Endothelial cell of umbilical vein (primary cell): ENCODE measurements around the gene GLTP. TPM values are rescaled to one million over a fixed set of nuclear protein-coding genes. Genes with fewer than 3 reads are reported as not detected.

ENCODE experiments used
- BruUV-seq: library from RNA; stranded (reverse); fragments of 400-500 nt; replicated peaks from 2 replicates; lab custom pipeline; 2021; lab: Mats Ljungman, UMichigan
- CTCF ChIA-PET: fragments of 300-600, 350-600 bp; sonication (Branson Sonifier 250); formaldehyde crosslinking; loops from one replicate; lab custom pipeline; 2021; ENCODE audit warnings: antibody characterized with exemption, inconsistent platforms; lab: Charles Lee
- POLR2A ChIA-PET: fragments of 300-600, 350-600 bp; sonication (Branson Sonifier 250); formaldehyde crosslinking; loops from one replicate; lab custom pipeline; 2021; ENCODE audit warnings: antibody characterized with exemption, inconsistent platforms; lab: Charles Lee
- DNase-seq: peaks from one replicate; pipeline ENCODE4 v3.0.0-alpha.2; 2011; ENCODE audit warnings: low read depth, low spot score
- FAIRE-seq: peaks from 2 replicates; lab custom pipeline; 2011; peaks lifted over from hg19 to GRCh38; lab: Jason Lieb, UNC
- H2AFZ ChIP-seq: 2 replicates; pipeline ENCODE4 v1.6.0; 2012; ENCODE audit warnings: low read depth, low read length, control low read depth, inconsistent platforms
- H3K27ac ChIP-seq: 2 replicates; pipeline ENCODE4 v1.5.1; 2011; ENCODE audit warnings: low read depth, mild to moderate bottlenecking, control low read depth, low read length, moderate library complexity; ENCODE audit not compliant: insufficient read depth
- H3K27me3 ChIP-seq, 2 experiments: 2 replicates each; pipeline versions ENCODE4 v1.6.0 to v1.6.1; 2011; ENCODE audit warnings: low read length in 2 of 2, mixed read lengths in 1 of 2; ENCODE audit not compliant: control insufficient read depth in 2 of 2, insufficient read depth in 2 of 2
- H3K36me3 ChIP-seq, 2 experiments: 2 replicates in 1 of 2; 3 replicates in 1 of 2; pipeline ENCODE4 v1.5.1; 2011; ENCODE audit warnings: low read length in 2 of 2, mild to moderate bottlenecking in 1 of 2, moderate library complexity in 1 of 2; ENCODE audit not compliant: control insufficient read depth in 2 of 2, insufficient read depth in 2 of 2; ENCODE audit errors: extremely low read depth in 1 of 2
- H3K4me1 ChIP-seq: 3 replicates; pipeline ENCODE4 v1.5.1; 2011; ENCODE audit warnings: mild to moderate bottlenecking, low read length; ENCODE audit not compliant: control insufficient read depth, insufficient read depth; ENCODE audit errors: extremely low read depth
- H3K4me2 ChIP-seq: 2 replicates; pipeline ENCODE4 v1.6.1; 2011; ENCODE audit warnings: low read length, control low read depth, mixed read lengths; ENCODE audit not compliant: insufficient read depth
- H3K4me3 ChIP-seq, 3 experiments: fragments of 200-600 bp in 1 of 3; sonication (generic), shearing (Covaris generic) in 1 of 3; replicated peaks in 1 of 3; 2 replicates each; pipeline ENCODE4 v1.5.1; 2011 to 2016; ENCODE audit warnings: control low read depth in 3 of 3, low read length in 3 of 3, mild to moderate bottlenecking in 2 of 3, inconsistent platforms in 1 of 3, low read depth in 1 of 3, moderate library complexity in 1 of 3; ENCODE audit not compliant: insufficient read depth in 1 of 3
- H3K79me2 ChIP-seq: 2 replicates; pipeline ENCODE4 v1.6.0; 2012; ENCODE audit warnings: low read length, inconsistent platforms; ENCODE audit not compliant: control insufficient read depth, insufficient read depth
- H3K9ac ChIP-seq: replicated peaks from 2 replicates; pipeline ENCODE3; 2011; ENCODE audit warnings: low read length, control low read depth; ENCODE audit not compliant: insufficient read depth; ENCODE audit errors: extremely low read depth
- H3K9me1 ChIP-seq: replicated peaks from 3 replicates; pipeline ENCODE4 v1.6.0; 2011; ENCODE audit warnings: mild to moderate bottlenecking, low read length; ENCODE audit not compliant: control insufficient read depth, insufficient read depth; ENCODE audit errors: extremely low read depth
- H3K9me3 ChIP-seq: replicated peaks from 2 replicates; pipeline ENCODE4 v1.5.1; 2012; ENCODE audit warnings: low read length, inconsistent platforms; ENCODE audit not compliant: control insufficient read depth, insufficient read depth
- H4K20me1 ChIP-seq: replicated peaks from 2 replicates; pipeline ENCODE3; 2011; ENCODE audit warnings: mild to moderate bottlenecking, low read length; ENCODE audit not compliant: control insufficient read depth, insufficient read depth; ENCODE audit errors: extremely low read depth
- EZH2 ChIP-seq: IDR thresholded peaks from 2 replicates; pipeline ENCODE4 v1.6.1; 2012; ENCODE audit warnings: borderline replicate concordance, low read depth, mild to moderate bottlenecking, moderate library complexity, low read length, inconsistent platforms; ENCODE audit not compliant: severe bottlenecking
- FOS ChIP-seq: IDR thresholded peaks from 2 replicates; pipeline ENCODE4 v1.6.1; 2011; ENCODE audit warnings: mild to moderate bottlenecking, low read length, moderate library complexity, borderline replicate concordance; ENCODE audit not compliant: insufficient read depth
- GATA2 ChIP-seq: IDR thresholded peaks from 2 replicates; pipeline ENCODE4 v1.7.0; 2011; ENCODE audit warnings: low read depth, mild to moderate bottlenecking, moderate library complexity, mixed read lengths, low read length; ENCODE audit not compliant: insufficient read length, insufficient read depth
- JUN ChIP-seq: IDR thresholded peaks from 2 replicates; pipeline ENCODE4 v1.6.1; 2011; ENCODE audit warnings: borderline replicate concordance, low read depth; ENCODE audit not compliant: insufficient read length, insufficient read depth
- MYC ChIP-seq: IDR thresholded peaks from one replicate; pipeline ENCODE4 v1.6.1; 2011; ENCODE audit warnings: mild to moderate bottlenecking, low read depth, low read length
- POLR2A ChIP-seq: IDR thresholded peaks from 2 replicates; pipeline ENCODE4 v1.6.1; 2012; ENCODE audit warnings: low read depth, mild to moderate bottlenecking, control low read depth, low read length
- POLR2AphosphoS5 ChIP-seq: IDR thresholded peaks from 2 replicates; pipeline ENCODE4 v1.6.1; 2012; ENCODE audit warnings: low read depth, mild to moderate bottlenecking, control low read depth, low read length, moderate library complexity; ENCODE audit not compliant: insufficient read depth
- dilution Hi-C: fragments of 300-500 bp; cut with MboI; formaldehyde crosslinking; loops from one replicate; pipeline ENCODE4 v1.15.0; 2019; ENCODE audit warnings: low sequenced_read_pairs; ENCODE audit not compliant: extremely low pct_ligation_motif_present
- intact Hi-C: fragments of 100-400 bp; cut with micrococcal nuclease; formaldehyde crosslinking; loops from one replicate; pipeline ENCODE4 v1.10.0; 2022
- polyA plus RNA-seq, 4 experiments: library from polyadenylated mRNA; depleted of rRNA in 3 of 4; stranded (reverse) in 3 of 4; unstranded in 1 of 4; fragments of >200 nt; gene quantifications; 2 replicates each; pipeline versions ENCODE4 v1.2.1 to v1.2.3, GENCODE V29; 2011 to 2012; ENCODE audit warnings: missing spikeins in 1 of 4
- total RNA-seq: library from RNA; stranded (reverse); gene quantifications from 2 replicates; pipeline ENCODE4 v1.2.3, GENCODE V29; 2021
- TF ChIP-seq, protein P1 (sequence below), 2 donors: IDR thresholded peaks; 1 replicate in 1 of 2; 2 replicates in 1 of 2; pipeline ENCODE4 v1.5.1; 2011; ENCODE audit warnings: low read length in 2 of 2, mild to moderate bottlenecking in 2 of 2, moderate library complexity in 2 of 2, control low read depth in 1 of 2, inconsistent platforms in 1 of 2, low read depth in 1 of 2; ENCODE audit not compliant: insufficient read depth in 1 of 2; ENCODE audit errors: extremely low read depth in 1 of 2
- TF ChIP-seq, protein P2 (sequence below): IDR thresholded peaks from 2 replicates; pipeline ENCODE4 v1.6.1; 2011; ENCODE audit not compliant: insufficient read depth, insufficient read length

GLTP gene
- total and polyA plus RNA-seq, 2 donors (not counting 3 experiments of a cell fraction or from before 2014, with no cell fraction given), result 21.5 to 46.6 TPM

DNA sequence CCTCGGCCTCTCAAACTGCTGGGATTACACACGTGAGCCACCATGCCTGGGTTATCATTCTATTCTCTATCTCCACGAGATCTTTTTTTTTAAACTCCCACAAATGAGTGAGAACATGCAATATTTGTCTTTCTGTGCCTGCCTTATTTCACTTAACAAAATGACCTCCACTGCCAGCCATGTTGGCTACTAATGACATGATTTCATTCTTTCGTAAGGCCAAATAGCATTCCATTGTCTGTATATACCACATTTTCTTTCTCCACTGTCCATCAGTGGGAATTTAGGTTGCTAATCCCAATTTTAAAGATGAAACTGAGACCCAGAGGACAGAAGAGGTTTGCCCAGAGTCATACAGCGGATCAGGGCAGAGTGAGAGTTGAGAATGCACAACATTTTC is 36.2 kb downstream of the GLTP start:
- Histone ChIP-seq H3K4me1 (peaks cover 7% of the 10 kb centered on the region), H2AFZ (no peak overlapping the region), H3K9ac (no peak overlapping the region), H3K4me2 (no peak overlapping the region), H3K27me3 (no peaks in the 10 kb centered on the region), H3K36me3 (no peaks in the 10 kb centered on the region), H3K9me3 (no peaks in the 10 kb centered on the region), H3K9me1 (no peaks in the 10 kb centered on the region), H3K4me3 (no peak overlapping the region), H4K20me1 (no peaks in the 10 kb centered on the region), H3K79me2 (no peaks in the 10 kb centered on the region), H3K27ac (no peak overlapping the region)
- no peak for FAIRE-seq
- dilution Hi-C loops, result no loop called here
- ChIA-PET POLR2A (no interaction called here), CTCF (interaction anchor here (2.3 to 6.0 kb wide), 5 partner anchors 9 to 38 kb away, joined by 6 to 159 read pairs (median 45); partner anchors contain the start of gene TRPV4)
- no peak for DNase-seq
- TF ChIP-seq GATA2 (no peak), JUN (no peak), FOS (no peak), POLR2AphosphoS5 (no peak), POLR2A (no peak), MYC (no peak), EZH2 (no peak)
- TF ChIP-seq, protein P1, sequence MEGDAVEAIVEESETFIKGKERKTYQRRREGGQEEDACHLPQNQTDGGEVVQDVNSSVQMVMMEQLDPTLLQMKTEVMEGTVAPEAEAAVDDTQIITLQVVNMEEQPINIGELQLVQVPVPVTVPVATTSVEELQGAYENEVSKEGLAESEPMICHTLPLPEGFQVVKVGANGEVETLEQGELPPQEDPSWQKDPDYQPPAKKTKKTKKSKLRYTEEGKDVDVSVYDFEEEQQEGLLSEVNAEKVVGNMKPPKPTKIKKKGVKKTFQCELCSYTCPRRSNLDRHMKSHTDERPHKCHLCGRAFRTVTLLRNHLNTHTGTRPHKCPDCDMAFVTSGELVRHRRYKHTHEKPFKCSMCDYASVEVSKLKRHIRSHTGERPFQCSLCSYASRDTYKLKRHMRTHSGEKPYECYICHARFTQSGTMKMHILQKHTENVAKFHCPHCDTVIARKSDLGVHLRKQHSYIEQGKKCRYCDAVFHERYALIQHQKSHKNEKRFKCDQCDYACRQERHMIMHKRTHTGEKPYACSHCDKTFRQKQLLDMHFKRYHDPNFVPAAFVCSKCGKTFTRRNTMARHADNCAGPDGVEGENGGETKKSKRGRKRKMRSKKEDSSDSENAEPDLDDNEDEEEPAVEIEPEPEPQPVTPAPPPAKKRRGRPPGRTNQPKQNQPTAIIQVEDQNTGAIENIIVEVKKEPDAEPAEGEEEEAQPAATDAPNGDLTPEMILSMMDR (IDR thresholded peaks at IDR 0.05; ENCODE audit: extremely low read depth in 1 of 2, insufficient read depth in 1 of 2, low read depth in 1 of 2, low read length in 2 of 2), result no peak
- TF ChIP-seq, protein P2, sequence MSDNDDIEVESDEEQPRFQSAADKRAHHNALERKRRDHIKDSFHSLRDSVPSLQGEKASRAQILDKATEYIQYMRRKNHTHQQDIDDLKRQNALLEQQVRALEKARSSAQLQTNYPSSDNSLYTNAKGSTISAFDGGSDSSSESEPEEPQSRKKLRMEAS, result no peak
- intact Hi-C loops, result loop anchor here (2.0 kb wide), 1 partner anchor 247 kb away; no protein-coding TSS in a partner anchor
- BruUV-seq, result no TSS peak
